Loucy (cell line): ENCODE results near the gene OR51B6.
"Not testable (repeated sequence)": the region's sequence is repeated elsewhere in the genome, so short reads cannot be mapped to it uniquely, and the experiment has no call there.

ENCODE experiments used
- H2AFZ ChIP-seq: fragments of 200-600 bp; sonication (generic); 2 replicates; pipeline ENCODE4 v1.6.0; 2016; ENCODE audit warnings: antibody characterized with exemption, mild to moderate bottlenecking, low read length, moderate library complexity
- H3F3A ChIP-seq: fragments of 200-600 bp; 2 replicates; pipeline ENCODE4 v1.6.0; 2016; ENCODE audit warnings: antibody characterized with exemption, low read depth, mild to moderate bottlenecking
- H3K27me3 ChIP-seq: fragments of 200-600 bp; sonication (generic); 2 replicates; pipeline ENCODE4 v1.6.1; 2014; ENCODE audit warnings: low read length, mild to moderate bottlenecking; ENCODE audit not compliant: insufficient read depth, poor library complexity, severe bottlenecking
- H3K36me3 ChIP-seq: fragments of 200-600 bp; sonication (generic); 2 replicates; pipeline ENCODE4 v1.6.1; 2016; ENCODE audit warnings: low read length; ENCODE audit not compliant: insufficient read depth
- H3K4me1 ChIP-seq: fragments of 200-600 bp; sonication (generic); 2 replicates; pipeline ENCODE4 v1.5.1; 2014; ENCODE audit warnings: low read length, mild to moderate bottlenecking; ENCODE audit not compliant: insufficient read depth, poor library complexity, severe bottlenecking
- H3K4me2 ChIP-seq: fragments of 200-600 bp; sonication (generic); 2 replicates; pipeline ENCODE4 v1.6.0; 2014; ENCODE audit warnings: antibody characterized with exemption, low read length, low read depth, mild to moderate bottlenecking; ENCODE audit not compliant: poor library complexity, severe bottlenecking
- H3K4me3 ChIP-seq: fragments of 200-600 bp; sonication (generic); 2 replicates; pipeline ENCODE4 v1.5.1; 2014; ENCODE audit warnings: low read length, mild to moderate bottlenecking, mixed read lengths; ENCODE audit not compliant: poor library complexity, severe bottlenecking
- H3K79me2 ChIP-seq: fragments of 200-600 bp; sonication (generic); 2 replicates; pipeline ENCODE4 v1.6.1; 2014; ENCODE audit warnings: low read length; ENCODE audit not compliant: insufficient read depth
- H3K9ac ChIP-seq: fragments of 200-600 bp; sonication (generic); 2 replicates; pipeline ENCODE4 v1.6.0; 2014; ENCODE audit warnings: mild to moderate bottlenecking, low read depth, low read length, moderate library complexity; ENCODE audit not compliant: poor library complexity, severe bottlenecking
- H3K9me2 ChIP-seq: fragments of 200-600 bp; sonication (generic); replicated peaks from 2 replicates; pipeline ENCODE4 v1.6.1; 2016; ENCODE audit warnings: low read depth, low read length, mixed read lengths
- H3K9me3 ChIP-seq: fragments of 200-600 bp; sonication (generic); 2 replicates; pipeline ENCODE4 v1.6.1; 2014; ENCODE audit warnings: mild to moderate bottlenecking, antibody characterized with exemption, low read length, low read depth; ENCODE audit not compliant: insufficient read depth
- H4K20me1 ChIP-seq: fragments of 200-600 bp; sonication (generic); 2 replicates; pipeline ENCODE4 v1.6.0; 2014; ENCODE audit warnings: antibody characterized with exemption, low read length, mild to moderate bottlenecking; ENCODE audit not compliant: insufficient read depth, poor library complexity, severe bottlenecking
- EZH2phosphoT487 ChIP-seq: fragments of 200-600 bp; IDR thresholded peaks from 2 replicates; pipeline ENCODE4 v1.6.1; 2018; ENCODE audit warnings: antibody characterized with exemption, mild to moderate bottlenecking, moderate library complexity, borderline replicate concordance
- TF ChIP-seq, protein P1 (sequence below): fragments of 200-600 bp; sonication (generic); conservative IDR thresholded peaks from 2 replicates; pipeline ENCODE4 v1.5.1; 2014; ENCODE audit warnings: mild to moderate bottlenecking, antibody characterized with exemption, low read length

The OR51B6 gene

DNA sequence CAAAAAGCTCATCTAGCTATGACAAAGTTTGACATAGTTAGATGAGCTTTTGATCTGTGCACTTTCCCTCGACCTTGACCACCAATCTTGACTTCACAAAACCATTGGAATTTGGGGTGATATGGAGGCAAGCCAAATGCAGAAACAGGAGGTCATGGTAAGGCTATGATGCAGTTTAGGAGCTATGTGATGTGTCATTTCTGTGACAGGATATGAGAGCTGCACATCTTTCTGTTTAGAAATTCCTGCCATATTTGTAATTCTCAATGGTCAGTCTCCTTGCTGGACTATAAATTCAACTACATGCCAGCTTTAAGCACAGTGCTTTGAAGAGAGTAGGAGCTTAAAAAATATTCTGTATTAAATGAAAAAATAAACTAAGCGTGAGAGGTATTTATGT lies 12.9 kb downstream of the OR51B6 start:
- Histone ChIP-seq H3K4me1 (no peaks in the 10 kb centered on the region), H3K27me3 (no peaks in the 10 kb centered on the region), H3K79me2 (no peaks in the 10 kb centered on the region), H3K4me2 (no peak overlapping the region), H2AFZ (no peak overlapping the region), H3K9ac (no peak overlapping the region), H3K9me3 (no peaks in the 10 kb centered on the region), H3K4me3 (no peak overlapping the region), H3K9me2 (no peaks in the 10 kb centered on the region), H3K36me3 (no peaks in the 10 kb centered on the region), H4K20me1 (no peaks in the 10 kb centered on the region), H3F3A (no peaks in the 10 kb centered on the region)
- TF ChIP-seq EZH2phosphoT487: no peak
- TF ChIP-seq, protein P1, sequence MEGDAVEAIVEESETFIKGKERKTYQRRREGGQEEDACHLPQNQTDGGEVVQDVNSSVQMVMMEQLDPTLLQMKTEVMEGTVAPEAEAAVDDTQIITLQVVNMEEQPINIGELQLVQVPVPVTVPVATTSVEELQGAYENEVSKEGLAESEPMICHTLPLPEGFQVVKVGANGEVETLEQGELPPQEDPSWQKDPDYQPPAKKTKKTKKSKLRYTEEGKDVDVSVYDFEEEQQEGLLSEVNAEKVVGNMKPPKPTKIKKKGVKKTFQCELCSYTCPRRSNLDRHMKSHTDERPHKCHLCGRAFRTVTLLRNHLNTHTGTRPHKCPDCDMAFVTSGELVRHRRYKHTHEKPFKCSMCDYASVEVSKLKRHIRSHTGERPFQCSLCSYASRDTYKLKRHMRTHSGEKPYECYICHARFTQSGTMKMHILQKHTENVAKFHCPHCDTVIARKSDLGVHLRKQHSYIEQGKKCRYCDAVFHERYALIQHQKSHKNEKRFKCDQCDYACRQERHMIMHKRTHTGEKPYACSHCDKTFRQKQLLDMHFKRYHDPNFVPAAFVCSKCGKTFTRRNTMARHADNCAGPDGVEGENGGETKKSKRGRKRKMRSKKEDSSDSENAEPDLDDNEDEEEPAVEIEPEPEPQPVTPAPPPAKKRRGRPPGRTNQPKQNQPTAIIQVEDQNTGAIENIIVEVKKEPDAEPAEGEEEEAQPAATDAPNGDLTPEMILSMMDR: no peak

DNA sequence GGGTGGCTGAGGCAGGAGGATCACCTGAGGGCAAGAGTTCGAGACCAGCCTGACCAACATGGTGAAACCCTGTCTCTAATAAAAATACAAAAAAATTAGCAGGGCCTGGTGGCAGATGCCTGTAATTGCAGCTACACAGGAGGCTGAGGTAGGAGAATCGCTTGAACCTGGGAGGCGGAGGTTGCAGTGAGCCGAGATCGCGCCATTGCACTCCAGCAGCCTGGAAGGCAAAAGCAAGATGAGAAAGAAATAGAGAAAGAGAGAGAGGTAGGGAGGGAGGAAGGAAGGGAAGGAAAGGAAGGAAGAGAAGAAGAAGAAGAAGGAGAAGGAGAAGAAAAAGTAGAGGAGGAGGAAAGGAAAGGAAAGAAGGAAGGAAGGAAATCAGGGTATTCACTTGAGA lies 15.1 kb downstream of the OR51B6 start:
- not testable (repeated sequence) for H3K4me2 ChIP-seq, H3F3A ChIP-seq, H3K27me3 ChIP-seq, H3K9me2 ChIP-seq, H3K9me3 ChIP-seq, H3K36me3 ChIP-seq, H3K9ac ChIP-seq, H3K4me1 ChIP-seq, H3K4me3 ChIP-seq, H3K79me2 ChIP-seq, H4K20me1 ChIP-seq, H2AFZ ChIP-seq

DNA sequence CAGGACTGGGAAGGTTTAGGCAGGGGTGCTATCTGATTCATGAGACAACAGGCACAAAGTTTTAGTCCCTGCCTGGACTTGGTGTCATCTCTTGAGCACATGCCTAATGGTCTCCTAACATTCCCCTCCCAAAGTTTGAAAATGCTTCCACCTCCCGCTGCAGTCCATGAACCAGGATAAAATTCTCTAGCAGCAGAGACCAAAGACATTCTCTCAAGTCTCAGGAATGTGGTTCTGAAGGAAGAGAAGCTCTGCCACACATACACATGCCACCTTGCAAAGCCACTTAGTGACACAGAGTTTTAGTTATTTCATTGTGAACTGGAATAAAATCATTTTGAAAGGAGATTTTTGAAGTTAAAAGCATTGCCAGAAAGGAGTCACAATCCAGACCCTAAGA lies 15.5 kb downstream of the OR51B6 start:
- TF ChIP-seq EZH2phosphoT487: no peak
- TF ChIP-seq, protein P1: no peak
- Histone ChIP-seq H3K27me3 (no peaks in the 10 kb centered on the region), H2AFZ (no peak overlapping the region), H3K9me3 (no peaks in the 10 kb centered on the region), H3K9ac (no peak overlapping the region), H3K79me2 (no peaks in the 10 kb centered on the region), H3K4me2 (no peak overlapping the region), H3K4me1 (no peaks in the 10 kb centered on the region), H3K9me2 (no peaks in the 10 kb centered on the region), H4K20me1 (no peaks in the 10 kb centered on the region), H3K36me3 (no peaks in the 10 kb centered on the region), H3K4me3 (no peak overlapping the region), H3F3A (no peaks in the 10 kb centered on the region)

DNA sequence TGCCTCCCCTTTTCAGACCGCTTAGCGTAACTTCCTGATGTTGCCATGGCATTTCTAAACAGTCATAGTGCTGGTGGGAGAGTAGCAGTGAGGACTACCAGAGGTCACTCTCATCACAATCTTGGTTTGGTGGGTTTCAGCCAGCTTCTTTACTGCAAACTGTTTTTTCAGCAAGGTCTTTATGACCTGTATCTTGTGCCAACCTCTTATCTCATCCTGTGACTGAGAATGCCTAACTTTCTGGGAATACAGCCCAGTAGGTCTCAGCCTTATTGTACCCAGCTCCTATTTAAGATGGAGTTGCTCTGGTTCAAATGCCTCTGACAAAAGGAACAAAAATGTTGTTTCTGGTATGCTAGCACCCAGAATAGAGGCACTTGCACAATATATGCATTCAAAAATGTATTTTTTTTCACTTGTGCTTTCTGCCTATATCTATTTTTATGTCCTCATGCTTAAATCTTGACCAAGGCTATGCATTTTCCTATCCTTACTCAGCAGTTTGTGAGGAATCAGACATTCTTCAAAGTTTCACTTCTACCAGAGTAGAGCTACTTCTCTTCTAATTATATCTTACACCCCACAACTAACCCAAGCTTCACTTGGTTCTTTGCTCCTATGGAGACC lies 16.3 kb downstream of the OR51B6 start:
- H3K4me2 ChIP-seq: no peak overlapping the region
- H3F3A ChIP-seq: no peaks in the 10 kb centered on the region
- no peaks in the 10 kb centered on the region for H3K79me2 ChIP-seq
- no peaks in the 10 kb centered on the region for H3K9me3 ChIP-seq
- no peaks in the 10 kb centered on the region for H3K4me1 ChIP-seq
- no peak for TF ChIP-seq EZH2phosphoT487
- TF ChIP-seq, protein P1: no peak
- no peaks in the 10 kb centered on the region for H3K9me2 ChIP-seq
- H3K36me3 ChIP-seq: no peaks in the 10 kb centered on the region
- H3K9ac ChIP-seq: no peak overlapping the region
- no peaks in the 10 kb centered on the region for H3K27me3 ChIP-seq
- no peaks in the 10 kb centered on the region for H4K20me1 ChIP-seq
- H2AFZ ChIP-seq: no peak overlapping the region
- no peak overlapping the region for H3K4me3 ChIP-seq
